GM18520 (cell line): ENCODE measurements around the gene PTPRD.
A peak's percentile ranks its signal among the peaks of the same experiment; 100 is the strongest.

Experiments
- ATAC-seq: cut with Tn5 transposase; IDR thresholded peaks from one replicate; pipeline ENCODE4 v1.9.1; 2021; ENCODE audit not compliant: unreplicated experiment

Gene PTPRD

DNA sequence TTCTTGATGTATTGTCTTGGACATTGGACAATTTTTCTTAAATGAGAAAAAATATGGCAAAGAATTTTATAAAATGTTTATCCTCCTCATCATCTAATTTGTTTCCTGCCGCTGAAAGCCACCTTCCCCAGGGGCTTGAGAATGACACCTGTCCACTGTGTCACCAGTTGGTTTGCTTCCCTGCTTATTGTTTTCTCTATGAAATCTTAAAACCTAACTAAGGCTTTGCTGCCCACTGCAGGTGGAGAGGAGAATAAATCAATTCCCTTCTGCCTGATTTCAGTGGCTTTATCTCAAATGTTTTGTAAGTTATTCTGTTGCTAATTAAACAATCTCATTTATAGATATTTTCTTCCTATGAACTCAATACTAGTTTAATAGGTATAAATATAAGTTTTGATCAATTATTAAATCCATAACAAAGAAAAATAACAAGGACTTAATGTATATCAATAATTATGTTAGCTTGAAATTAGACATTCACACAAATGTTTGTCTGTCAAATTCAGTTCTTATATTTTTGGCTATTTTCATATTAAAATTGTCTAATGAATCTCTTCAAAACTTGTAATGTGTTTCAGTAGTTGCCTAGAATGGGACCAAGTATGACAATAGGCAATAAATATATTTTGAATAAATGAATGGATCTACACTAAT is 822.5 kb downstream of the PTPRD start:
- ATAC-seq: peak; percentile 53

DNA sequence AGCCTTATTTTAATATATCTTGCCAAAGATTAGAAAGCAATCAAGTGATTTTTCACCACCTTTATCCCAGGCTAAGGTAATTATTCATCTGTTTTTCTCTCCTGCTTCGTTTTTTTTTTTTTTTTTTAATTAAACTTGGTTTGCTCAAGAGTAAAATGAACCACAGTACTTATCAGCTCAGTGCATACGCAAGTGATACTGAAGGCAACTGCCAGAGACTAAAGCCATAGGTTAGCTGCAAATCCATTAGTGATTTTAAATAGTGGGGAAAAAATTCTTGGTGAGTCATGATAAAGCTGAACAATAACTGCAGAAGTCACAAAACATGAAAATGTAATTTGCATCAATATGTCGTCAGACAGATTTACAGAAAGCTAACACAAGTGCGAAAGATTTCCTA is 829.1 kb downstream of the PTPRD start:
- no peak for ATAC-seq

DNA sequence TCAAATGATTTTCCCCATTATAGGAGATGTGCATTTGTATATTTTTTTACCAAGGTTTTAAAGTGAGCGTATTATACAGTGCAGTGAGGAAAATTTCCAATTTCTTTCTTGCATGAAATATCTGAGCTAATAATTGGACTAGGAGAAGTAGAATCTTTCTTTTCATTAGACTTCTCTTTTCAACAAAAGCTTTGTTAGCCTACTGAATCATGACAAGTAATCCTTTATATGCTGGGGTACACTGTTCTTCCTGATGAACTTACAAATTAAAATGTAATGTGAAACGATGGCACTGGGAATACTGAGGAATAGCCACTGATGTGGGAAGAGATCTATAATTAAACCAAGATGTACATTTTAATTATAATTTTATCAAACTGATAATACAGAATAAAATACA is 829.6 kb downstream of the PTPRD start:
- no peak for ATAC-seq

DNA sequence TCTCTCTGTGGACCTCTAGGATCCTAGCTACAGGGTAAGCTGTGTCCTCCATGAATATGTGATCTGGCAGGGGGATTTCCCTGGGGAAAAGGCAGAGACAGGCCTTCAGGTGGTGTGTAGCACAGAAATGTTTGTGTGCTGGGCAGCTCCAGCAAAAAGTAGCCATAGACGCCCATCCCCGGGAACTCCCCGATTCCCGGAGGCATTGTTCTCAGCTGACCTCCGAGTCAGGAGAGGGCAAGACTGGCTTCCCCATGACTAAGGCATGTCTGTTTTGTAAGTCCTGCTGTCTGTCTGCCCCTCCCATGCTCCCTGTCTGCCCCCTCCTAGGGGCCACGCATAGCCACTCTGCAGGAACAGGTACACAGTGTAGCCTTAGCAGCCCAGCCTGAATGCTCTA is 834.5 kb downstream of the PTPRD start:
- ATAC-seq: no peak

DNA sequence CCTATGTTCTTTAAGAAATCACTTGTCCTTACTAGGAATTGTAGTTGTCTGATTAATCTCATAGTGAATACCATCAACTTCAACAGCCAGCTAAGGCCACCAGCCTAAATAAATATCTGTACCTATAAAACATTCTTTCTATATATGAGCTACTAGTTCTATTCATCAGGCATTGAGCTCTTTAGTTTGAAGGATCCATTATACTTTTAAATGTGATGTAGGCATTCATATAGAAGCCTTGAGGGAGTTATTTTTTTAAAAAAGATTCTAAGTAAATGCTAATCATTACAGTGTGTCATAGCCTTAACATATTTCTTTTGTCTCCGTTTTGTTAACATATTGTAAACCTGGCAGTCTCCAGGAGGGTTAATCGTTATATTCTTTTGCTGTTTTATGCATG is 838.3 kb downstream of the PTPRD start:
- ATAC-seq: no peak

DNA sequence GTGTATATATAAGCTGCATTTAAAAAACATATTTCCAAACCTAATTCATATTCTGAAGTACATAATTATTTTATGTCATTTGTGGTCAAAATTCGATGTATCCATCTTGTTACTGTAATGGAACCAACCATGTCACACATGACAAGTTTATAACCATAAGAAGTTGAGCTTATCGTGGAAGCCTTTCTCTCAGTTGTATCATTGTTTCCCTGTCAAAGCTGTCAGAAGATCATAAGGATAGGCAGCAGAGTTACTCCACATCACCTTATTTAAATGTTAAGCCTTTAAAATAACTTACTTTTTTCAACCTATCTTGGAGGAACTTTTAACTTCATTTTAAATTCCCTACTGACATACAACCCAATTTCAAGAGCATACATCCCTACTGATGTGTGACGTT is 841.5 kb downstream of the PTPRD start:
- ATAC-seq: no peak

DNA sequence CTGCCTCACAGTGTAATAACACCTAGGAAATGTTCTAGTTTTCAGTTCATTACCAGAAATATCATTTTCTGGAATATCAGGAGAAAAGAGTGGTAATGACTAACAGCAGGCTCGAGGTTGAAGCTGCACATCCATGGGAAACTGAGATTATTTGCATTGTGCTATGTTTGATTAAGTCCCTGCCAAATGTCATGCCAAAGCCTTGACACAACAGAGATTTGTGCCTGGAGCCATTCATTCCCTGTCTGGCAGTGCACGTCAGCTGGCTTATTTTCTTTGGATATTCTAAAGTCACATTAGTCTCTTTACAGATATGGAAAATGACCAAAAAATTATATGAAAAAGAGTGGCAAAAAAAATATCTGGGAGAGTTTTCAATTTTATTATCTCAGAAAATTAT is 848.0 kb downstream of the PTPRD start:
- ATAC-seq: no peak

DNA sequence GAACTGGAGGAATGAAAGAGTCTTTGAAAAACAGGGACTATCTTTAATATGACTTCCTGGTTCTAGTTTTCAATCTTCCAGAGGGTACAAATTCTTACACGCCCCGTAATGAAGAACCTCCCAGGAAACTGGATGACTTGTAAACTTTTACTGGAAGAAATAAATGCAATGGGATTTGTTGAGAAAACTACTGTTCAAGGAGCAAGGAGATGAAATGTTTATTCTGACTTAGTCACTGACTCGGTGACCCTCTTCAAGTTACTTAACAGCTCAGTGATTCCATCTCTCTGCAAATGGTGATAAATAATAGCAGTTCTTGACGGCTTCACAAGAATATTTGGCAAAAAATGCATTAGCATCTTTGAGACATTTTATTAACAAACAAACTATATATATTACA is 858.6 kb downstream of the PTPRD start:
- ATAC-seq: no peak

DNA sequence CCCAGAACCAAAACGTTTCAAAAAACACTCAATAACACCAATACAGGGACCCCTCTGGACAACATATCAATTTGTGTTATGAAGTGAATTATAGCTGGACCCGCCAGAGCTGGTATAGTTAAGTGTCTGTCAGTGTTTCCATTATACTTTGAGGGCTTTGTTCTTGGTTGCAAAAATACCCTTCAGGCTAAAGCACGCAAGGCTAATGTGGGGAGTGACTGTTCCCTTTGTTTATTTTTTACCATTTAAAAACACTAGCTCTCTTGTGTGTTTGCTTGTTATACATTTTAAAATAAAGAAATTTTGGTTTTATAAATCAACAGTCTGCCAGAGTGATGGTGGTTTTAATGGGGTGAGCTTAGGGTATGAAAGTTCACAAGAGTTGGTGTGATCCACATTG is 859.5 kb downstream of the PTPRD start:
- no peak for ATAC-seq

DNA sequence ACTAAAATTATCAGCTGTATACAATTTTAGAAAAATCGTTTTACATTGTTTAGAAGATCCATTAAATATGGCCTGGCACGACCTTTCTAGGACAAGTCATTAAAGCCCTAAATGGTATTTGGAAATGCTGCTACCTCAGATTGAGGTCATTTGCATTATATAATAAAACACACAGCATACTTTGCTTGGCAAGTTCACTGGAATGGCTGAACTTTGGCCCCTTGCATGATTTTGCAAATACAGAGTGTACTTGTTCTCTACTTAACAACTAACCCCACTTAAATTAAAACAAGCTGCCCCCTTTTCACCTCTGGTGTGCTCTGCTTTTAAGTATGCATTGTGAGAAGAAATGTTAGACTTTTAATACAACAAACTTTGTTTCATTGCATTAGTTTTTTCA is 860.1 kb downstream of the PTPRD start:
- no peak for ATAC-seq

DNA sequence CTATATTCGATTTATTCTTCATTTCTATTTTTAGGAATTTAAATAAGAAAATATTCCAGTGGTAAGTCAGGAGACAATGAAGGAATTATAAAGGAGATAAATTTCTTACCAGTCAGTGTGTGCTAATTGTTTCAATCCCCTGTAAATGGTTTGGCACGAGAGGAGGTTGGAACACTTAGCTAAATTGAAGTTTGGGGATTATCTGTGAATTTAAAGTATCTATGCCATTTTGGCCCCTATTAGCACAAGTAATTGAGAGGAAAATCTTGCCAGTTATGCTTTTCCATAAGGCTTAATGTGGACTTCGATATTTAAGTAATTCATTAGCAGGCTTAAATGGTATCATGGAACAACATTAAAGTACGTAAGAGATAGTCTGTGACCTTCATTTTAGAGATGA is 860.8 kb downstream of the PTPRD start:
- ATAC-seq: no peak

DNA sequence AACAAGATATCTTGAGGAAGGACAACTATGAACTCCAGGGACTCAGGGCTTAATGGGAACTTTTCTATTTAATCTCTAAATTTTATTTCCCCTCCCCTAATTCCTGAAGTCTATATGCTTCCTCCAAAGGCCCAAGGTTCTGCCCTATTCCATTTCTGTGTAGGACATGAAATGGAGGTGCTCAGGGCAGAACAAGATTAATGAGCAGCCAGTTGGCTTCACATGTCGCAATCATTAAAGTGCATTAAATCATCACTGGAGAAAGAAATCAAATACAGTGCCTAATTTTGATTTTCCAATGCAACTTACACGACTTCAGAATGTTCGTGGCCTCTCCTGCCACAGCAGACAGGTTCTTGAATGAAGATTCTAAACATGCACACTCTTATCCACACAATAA is 862.1 kb downstream of the PTPRD start:
- ATAC-seq: no peak

DNA sequence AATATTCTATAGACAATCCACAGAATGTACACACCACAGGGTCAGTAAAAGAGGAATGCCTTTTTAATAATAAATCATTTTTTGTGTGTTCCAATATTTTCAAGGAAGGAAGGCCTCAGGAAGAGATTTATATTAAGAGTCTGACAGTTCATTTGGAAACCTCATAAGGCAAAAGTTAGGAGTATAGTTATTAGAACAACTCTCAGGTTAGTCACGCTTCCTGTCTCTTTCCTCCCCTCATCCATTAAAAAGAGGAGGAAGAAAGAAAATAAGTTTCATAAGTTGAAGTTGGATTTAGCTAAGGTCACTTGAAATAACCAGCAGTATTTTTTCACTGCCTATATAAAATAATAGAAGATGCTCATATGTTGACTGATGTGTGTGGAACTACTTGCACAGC is 863.2 kb downstream of the PTPRD start:
- no peak for ATAC-seq

DNA sequence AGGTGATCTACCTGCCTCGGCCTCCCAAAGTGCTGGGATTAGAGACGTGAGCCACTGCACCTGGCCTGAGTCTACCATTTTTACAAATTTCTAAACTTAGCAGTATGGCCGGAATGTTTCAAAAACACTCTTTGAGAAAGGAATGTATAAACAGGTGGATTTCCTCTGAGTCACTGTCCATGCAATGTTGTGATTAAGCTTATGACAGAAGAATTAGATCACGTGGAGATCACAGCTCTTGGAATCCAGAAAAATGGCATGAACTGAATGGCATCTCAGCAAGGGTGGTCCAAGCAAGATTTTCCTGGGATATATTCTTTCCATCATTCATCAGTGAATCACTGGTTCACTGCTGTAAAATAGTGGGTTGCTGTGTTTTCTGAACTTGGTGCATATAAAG is 865.0 kb downstream of the PTPRD start:
- no peak for ATAC-seq

DNA sequence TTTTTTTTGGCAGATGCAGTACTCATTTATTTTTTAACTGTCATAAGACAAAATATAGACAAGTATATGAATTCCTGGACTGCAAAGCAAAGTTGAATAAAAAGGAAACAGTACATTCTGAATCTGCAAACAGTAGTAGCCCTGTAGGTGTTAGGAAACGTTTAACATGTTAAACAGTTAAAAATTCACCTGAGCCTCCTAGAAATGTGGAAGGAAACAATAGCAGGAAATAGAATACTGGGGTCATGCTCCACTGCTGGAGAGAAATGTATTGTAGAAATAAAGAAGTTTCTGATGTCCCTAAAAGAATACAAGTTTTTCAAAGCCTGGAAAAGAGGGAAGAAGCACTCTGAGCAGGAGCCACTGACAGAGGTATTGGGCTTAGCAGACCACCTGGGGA is 866.0 kb downstream of the PTPRD start:
- no peak for ATAC-seq

DNA sequence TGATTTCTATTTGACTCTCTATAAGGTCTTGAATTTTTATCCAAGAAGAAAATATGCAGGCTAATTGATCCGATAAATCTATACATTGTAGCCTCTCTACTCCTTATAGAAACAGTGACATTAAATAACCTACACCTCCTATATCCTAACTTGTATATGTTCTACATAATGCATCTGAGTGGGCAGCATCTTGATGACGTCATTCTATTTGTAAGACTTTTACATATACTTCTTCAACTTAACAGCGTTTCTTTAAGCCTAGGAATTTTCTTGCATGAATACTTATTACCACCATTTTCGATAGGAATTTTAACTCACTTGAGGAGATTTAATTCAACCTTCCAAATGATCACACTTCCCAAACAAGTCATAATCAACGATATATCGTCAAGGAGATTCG is 869.0 kb downstream of the PTPRD start:
- ATAC-seq: no peak

DNA sequence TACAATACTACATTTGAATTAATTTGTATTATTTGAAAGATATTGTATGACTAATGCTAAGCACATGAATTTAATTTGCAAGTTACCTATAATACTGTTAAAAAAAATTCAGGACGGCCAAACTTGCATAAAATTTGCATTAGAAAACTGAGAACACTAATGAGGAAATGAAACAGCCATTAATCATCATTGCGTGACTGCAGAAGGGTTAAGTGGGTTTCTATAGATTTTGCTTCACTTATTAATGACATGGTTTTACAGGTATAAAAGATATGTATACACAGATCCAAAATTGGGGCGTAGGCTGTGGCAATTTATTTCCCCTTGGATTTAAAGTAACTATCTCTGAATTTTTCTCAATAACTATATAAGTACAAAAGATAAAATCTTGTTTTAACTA is 882.6 kb downstream of the PTPRD start:
- no peak for ATAC-seq

DNA sequence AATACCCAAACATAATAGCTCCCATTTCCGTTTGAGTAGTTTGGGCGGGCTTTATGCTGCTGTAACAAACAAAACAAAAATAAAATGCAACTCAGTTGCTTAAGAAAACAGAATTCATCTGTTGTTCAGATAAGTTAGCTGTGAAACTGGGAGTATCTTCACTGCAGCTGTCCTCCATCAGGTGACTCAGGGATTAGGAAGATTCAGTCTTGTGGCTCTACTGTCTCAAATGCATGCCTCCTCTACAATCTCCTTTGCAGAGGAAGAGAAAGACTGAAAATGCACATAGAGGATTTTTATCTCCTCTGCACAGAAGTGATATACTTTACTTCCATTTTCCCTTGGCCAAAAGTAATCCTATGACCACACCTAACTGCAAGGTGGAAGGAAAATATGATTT is 883.7 kb downstream of the PTPRD start:
- no peak for ATAC-seq

DNA sequence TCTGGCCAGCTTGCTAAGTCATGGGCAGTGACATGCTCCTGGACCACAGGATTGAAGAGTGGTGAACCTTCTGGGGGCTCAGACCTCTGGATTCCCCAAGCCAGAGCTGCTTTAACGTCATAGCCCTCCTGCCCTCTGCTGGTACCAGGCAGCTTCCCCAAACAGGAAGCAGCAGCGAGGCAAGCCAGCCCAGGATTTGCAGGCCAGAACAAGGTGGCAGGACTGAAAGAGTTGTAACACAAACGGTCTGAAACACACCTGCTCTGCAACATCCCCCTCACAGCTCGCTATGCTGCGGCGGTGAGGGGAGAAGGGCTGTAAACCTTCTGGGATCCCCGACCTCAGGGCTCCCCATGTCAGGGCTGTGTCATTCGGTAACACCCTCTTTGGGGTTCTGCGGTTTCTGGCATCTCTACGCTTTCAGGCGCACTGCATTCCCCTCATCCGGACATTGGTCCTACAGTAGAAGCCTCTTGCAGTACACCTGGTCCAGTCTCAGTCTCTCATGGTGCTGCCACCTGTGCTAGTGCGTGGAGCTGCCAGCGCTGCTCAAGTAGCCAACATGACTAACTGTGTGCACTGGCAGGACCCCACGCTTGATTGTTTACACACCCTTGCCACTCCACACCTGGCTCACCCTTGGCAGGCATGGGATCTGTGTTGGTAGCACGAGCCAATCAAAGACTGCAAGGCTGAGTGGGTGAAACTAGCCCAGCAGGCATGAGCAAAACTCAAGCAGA is 893.3 kb downstream of the PTPRD start:
- no peak for ATAC-seq

DNA sequence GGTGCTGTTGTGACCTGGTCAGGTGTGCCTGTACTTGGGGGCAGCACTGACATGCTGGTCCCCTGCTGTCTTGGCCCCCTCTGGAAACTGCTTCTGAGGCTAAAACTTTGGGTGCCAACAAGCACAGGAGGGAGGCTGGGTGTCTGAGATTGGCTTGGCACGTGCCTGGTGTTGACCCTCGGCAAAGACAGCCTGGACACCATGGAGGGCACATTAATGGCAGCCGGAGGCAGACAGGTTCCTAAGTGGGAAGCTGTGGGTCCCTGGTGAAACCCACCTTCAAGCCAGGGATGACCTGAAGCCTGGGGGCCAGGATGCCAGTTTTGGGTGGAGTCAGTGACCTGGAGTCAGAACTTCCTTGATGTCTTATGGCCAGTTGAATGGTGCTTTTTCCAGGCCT is 894.1 kb downstream of the PTPRD start:
- ATAC-seq: no peak

DNA sequence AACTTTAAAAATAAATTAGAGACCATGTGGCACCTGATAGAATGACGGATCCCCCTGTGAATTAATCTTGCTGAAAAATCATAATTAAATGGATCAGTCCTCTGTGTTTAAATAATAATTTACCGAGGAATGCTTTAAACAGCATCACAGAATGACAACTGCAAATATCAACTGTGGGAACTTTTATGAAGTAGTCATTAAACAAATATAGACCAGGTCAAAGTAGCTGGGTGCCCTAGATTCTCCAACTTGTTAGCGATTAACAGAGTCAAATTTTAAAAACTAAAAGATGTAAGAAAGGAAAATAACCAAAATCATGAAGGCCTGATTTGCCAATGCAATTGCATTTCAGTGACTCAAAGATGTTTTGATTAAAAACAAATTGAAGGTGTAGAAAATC is 933.4 kb downstream of the PTPRD start:
- ATAC-seq: no peak

DNA sequence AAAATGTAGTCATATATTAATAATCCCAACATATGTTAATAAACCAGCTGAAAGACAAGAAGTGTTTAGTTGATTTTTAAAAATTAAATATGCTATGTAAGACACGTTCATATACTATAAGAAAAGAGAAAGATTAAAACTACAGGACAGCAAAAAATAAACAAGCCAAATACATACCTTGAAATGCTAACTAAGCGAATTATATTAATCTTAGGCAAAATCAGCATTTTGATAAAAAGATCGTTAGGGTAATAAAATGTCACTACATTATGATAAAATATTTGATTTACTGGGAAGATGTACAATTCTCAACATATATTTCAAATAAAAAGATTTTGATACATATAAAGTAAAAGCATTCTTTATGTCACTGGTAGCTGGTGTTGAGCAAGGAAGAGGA is 938.3 kb downstream of the PTPRD start:
- no peak for ATAC-seq

DNA sequence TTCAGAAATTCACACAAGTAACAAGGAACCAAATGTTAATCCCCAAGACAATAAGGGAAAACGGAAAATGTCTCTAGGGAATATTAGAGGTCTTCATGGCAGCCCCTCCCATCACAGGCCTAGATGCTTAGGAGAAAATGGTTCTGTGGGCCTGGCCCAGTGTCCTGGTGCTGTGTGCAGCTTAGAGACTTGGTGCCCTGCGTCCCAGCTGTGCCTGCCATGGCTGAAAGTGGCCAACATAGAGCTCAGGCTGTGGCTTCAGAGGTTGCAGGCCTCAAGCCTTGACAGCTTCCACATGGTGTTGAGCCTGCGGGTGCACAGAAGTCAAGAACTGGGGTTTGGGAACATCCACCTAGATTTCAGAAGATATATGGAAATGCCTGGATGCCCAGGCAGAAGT is 942.3 kb downstream of the PTPRD start:
- no peak for ATAC-seq
